C4-2B (cell line): Measurements from ENCODE around the gene CAMTA1.

Source experiments
- CTCF ChIP-seq: fragments of 450-650 bp; conservative IDR thresholded peaks from 2 replicates; pipeline ENCODE4 v1.5.1; 2017; ENCODE audit warnings: mild to moderate bottlenecking
- ZFX ChIP-seq: fragments of 450-650 bp; IDR thresholded peaks from 2 replicates; pipeline ENCODE4 v1.6.1; 2017

GRCh38 chr1:7659514-7659913 is 874.3 kb downstream of the CAMTA1 start:
- TF ChIP-seq CTCF (no peak), ZFX (no peak)
